HG03039 (cell line): ENCODE data around the gene DYRK1A.

Experiments used
- ATAC-seq: cut with Tn5 transposase; IDR thresholded peaks from one replicate; pipeline ENCODE4 v1.9.1; 2021; ENCODE audit warnings: mild to moderate bottlenecking, moderate library complexity; ENCODE audit not compliant: unreplicated experiment

The DYRK1A gene

DNA sequence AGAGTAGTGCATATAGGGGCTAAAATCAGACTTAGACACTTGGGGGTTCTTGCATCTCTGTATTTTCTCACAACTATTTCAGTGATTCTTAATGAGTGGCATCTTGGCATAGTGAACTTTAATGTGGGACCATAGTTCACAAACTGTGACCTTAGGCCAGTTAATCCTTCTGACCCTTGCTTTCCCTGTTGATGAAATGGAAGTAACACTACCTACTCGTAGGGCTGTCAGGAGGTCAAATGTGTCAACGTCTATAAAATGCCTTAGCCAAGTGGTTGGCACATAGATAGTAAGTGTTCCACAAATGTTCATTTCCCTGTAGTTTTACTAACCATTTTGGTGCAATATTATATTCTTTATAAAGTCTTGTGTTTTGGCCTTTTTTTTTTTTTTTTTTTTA is 49.4 kb downstream of the DYRK1A start:
- no peak for ATAC-seq

DNA sequence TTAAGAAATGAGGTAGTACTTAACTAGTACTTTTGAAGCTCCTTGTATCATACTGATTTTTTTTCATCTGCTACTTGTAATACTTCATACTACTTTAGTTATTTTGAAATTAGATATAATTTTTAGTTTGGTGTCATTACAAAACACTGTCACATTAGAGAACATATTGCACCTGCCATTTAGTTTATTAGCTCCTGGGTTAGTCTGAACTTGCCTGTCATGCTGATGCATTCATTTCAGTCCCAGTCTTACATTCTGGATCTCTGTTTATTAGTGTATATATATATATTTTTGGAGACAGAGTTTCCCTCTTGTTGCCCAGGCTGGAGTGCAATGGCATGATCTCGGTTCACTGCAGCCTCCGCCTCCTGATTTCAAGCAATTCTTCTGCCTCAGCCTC is 50.3 kb downstream of the DYRK1A start:
- no peak for ATAC-seq

DNA sequence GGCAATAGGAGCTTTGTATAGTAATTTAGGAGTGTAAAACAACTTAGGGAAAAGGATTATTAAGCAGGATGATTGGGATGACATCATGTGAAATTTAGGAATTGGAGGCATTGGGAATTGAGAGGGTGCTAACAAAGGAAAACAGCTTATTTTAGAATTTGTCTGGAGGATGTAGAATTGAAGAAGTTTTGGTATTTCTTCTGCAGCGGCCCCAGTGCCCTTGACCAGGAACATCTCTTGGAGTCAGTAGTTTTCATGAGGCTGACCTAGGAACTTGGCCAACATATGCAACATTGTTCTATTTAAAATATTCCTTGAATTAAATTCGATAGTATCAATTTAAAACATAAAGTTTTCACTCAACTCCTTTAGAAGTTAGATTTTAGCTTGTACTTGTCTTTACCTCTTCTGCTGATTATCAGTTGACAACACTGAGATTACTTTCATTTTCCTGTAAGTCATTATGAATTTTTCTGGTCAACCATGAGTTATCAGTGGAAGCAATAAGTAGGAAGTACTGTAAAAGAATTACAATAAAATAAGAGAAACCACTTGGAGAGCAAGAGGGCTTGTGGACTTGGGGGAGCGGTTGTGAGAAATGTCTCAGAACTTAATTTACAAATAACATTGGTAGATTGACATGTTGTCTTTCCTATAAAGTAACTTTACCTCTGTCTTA is 52.8 kb downstream of the DYRK1A start:
- ATAC-seq, result no peak

DNA sequence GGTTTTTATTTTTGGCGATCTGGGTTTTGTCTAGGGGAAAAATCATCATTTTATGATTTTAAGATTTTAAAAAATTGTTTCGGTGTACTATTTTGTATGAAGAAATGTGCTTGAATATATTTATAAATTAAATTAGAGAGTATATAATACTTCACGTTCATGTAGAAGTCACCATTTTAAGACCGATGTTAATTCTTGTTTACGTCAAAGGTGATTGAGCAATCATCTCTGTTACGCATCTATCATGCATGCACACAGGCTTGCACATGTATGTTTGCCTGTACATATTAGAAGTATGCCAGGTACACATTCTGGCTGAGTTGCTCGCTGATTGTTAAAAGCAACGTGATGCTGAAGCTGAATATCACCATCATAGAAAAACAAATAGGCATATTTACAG is 54.7 kb downstream of the DYRK1A start:
- ATAC-seq, result no peak

DNA sequence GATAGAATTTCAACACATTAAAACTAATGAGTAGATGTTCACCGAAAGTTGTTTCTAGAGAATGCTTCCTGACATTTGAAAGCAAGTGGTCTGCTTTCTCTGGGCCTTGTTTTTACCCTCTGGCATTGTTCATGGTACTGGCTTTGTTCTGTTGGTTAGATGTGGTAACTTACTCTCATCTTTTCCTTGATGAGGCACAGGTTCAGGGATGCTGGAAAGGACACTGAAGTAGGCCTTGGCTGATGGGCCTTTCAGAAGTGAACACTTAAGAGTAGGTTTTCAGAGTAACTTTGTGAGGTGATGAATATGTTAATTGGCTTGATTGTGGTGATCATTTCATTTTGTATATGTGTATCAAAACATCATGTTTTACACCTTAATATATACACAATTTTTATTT is 55.8 kb downstream of the DYRK1A start:
- ATAC-seq, result no peak

DNA sequence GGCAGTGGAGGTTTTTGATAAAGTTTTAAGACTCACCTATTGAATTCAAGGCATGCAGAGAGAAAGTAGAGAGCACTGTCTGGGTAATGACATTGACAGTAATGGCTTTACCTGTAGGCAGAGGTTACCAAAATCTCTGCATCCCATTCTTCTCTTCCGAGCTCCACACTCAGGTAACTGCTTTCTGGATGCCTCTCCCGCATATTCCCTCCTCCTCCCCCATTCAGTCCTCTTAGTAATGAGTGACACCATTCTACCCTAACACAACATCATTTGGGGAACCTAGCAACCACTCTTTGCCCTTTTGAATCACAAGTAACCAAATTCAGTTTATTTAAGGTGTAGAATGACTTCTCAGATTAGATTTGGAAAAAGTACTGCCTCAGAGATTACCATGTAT is 56.5 kb downstream of the DYRK1A start:
- ATAC-seq, result no peak

DNA sequence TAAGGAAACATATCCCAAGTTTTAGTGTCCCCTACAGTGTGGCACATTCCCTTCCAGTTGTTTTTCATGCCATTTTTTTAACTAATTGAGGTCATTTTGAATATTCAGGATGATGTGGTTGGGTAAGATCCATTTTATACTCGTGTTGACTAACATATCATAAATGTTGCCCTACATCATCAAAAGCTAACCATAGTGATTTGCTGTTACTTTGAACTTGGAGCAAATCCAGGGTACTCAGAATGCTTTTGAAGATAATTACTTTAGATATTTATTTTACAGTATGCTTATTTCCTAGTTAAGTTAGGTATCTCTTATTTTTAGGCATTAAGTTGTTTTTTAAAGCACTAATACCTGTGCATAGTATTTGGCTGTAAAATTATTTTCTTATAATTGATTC is 57.8 kb downstream of the DYRK1A start:
- ATAC-seq, result no peak

DNA sequence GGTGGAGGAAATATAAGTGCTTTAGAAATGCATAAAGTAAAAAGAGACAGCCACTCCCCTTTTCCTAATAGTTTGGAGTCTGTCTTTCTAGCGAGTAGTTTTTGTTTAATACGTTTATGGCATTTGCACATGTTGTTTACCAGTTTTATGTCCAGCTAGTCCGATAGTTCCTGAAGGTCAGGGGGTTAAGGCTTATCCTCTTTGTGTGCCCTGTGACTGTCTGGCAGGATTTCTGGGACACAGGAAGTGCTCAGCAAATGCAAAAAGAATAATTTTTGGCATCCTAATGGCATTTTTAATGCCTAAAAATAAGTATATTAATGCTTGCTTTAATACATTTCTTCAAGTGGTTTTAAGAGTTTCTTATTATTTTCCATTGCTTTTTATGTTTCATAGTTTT is 58.4 kb downstream of the DYRK1A start:
- ATAC-seq, result no peak

DNA sequence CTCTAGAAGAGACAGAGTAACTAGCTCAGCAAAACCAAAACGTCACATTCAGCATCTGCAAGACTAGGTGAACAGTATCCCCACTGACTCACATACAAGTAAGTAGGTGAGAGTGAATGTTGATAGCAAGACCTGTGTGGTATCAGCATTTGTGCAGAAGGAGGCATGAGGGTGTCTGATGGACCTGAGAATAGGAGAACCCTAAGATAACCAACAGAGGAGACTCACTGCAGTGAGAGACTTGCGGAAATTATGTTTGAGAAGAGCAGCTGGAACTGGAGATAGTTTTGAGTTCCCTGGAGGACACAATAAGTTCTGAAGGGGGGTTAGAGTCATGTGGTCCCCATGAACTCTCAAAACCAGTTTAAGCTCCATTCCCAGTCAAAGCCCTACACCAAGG is 59.1 kb downstream of the DYRK1A start:
- ATAC-seq, result no peak

DNA sequence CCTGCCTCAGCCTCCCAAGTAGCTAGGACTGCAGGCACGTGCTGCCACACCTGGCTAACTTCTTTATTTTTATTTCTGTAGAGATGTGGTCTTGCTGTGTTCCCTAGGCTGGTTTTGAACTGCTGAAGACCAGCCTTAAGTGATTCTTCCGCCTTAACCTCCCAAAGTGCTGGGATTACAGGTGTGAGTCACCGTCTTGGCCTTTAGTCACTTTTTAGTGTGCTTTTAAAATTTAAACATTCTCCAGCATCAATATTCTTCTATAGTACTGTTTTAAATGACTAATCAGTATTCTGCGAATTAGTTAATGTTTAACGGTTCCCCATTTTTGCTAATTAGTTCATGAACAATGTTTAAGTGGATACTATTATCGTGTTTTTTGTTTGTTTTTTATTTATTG is 60.6 kb downstream of the DYRK1A start:
- ATAC-seq, result no peak

DNA sequence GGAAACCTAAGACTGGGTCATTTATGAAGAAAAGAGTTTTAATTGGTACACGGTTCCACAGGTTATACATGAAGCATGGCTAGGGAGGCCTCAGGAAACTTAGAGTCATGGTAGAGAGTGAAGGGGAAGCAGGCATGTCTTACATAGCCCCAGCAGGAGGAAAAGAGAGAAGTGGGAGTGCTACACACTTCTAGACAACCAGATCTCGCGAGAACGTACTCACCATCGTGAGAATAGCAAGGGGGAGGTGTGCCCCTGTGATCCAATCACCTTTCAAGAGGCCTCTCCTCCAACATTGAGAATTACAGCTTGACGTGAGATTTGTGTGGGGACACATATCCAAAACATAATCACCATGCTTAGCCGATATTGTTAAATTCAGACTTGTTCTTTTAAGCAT is 62.8 kb downstream of the DYRK1A start:
- no peak for ATAC-seq

DNA sequence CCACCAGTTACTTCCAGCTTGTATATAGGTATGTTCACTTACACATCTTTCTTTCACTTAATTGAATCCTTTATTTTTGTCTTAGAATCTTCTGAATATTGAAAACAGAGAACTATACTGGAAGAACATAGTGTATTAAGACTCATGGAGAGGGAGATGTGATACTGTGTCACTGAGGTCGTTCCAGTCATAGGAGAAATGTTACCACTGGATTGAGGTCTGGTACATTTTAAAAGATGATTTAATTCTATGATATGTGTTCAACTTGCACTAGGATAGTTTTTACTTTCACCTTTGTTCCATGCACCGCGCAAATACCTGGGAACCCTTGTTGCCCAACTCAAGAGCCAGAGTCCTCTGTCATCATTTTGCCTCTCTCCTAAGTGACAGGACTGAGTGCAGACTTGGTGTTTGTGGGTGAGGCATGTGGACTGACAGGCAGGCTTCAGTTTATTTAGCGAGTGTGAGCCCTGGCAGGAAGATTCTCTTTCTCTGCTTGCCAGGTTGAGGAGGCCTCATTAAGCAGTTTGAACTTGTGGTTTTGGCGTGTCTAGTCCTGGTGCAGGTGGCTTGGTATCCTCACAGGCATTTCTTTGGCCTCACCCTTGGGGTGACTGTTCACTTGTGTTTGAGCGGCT is 63.7 kb downstream of the DYRK1A start:
- ATAC-seq, result no peak

DNA sequence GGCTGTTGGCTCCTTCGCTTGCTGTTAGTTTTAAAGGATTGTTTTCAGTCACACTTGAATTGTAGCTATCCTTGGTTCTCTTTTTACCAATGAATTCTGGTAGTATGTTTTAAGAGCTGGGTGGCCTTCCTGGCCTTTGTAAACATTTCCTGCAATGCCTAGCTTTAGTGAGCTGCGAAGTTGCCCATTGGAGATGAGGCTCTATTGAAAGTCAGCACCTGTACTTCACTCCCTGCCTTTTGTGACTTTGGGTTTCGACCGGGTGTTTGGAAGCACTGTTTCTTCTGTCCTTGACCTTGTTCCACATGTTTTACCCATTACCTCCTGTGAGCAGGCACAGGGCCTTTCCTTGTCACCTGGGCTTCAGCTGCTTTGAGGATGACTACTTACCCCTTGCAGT is 64.7 kb downstream of the DYRK1A start:
- no peak for ATAC-seq

DNA sequence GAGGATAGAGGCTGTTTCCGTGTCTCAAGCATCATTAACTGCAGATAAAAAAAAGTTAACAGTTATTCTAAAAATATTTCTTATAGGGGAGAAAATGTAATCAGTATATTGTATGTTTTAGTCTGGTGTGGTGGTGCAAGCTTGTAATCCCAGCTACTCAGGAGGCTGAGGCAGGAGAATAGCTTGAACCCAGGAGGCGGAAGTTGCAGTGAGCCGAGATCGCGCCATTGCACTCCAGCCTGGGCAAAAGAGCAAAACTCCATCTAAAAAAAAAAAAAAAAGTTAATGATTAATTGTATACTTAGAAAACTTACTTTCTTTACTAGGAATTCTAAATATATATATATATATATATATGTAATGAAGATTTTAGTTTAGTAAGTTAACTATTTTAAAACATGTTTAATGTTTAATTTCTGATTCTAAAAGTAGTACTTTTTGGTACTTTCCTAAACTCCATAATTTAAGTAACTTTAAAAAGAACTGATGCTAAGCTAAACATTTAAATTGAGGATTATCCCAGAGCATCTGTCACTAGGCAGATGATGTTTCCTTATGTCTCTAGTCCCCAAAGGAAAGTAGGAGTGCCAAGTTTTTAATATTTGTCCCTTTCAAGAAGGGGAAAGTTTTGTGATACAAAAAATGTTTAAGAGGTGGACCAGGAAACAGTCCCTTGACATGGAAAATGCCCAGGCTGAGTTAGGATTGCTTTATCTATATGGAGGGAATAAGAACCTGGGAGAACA is 66.3 kb downstream of the DYRK1A start:
- no peak for ATAC-seq

DNA sequence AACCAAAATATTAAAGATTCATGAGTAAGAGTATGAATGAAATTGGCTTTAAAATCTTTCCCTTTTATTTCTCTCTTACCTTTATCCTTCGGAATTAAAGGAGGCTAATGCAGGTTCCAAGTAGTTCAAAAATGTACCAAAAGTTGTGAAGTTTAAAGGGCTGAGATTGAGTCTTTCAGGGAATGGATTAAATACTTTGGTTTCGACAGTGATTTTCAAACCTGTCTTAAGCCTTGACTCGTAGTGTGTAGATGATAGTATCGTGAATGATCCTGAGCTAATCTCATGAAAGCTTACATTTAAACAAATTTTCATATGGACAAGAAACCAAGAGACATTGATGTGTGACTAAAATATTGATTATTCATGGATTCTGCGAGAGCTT is 66.9 kb downstream of the DYRK1A start:
- ATAC-seq, result no peak

DNA sequence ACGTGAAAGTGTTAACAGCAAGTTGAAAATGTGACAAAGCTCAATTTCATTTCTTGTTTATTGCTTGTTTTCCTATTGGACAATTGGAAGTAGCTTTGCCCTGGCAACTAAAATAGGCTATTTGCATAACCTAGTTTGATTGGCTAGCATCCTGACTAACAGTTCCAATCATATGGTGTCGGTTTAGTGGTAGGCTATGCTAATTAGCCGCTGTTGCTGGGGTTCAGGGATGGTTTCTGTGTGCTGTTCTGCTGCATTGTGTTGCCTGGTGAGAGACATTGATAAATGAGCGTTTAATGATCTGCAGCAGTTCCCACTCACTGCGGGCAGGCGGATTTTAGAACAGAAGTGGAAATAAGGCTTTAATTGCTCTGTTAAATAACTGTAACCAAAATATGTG is 68.5 kb downstream of the DYRK1A start:
- no peak for ATAC-seq

DNA sequence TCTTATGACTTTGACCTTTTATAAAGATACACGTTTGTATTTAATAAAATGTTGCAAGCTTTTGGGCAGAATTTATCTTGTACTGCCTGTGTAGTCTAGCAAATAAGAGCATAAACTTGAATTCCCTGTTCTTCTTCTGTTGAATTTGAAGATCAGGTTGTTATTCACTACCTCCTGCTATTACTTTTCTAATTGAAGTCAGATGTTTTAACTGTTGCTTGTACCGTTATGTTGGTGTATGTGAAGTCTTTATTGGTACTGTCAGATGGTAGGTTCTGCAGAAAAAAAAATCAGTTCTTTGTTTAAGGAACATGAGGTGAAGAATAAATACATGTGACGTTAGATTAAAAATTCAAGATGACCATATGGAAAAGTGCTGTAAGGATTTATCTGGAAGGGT is 69.1 kb downstream of the DYRK1A start:
- ATAC-seq, result no peak

DNA sequence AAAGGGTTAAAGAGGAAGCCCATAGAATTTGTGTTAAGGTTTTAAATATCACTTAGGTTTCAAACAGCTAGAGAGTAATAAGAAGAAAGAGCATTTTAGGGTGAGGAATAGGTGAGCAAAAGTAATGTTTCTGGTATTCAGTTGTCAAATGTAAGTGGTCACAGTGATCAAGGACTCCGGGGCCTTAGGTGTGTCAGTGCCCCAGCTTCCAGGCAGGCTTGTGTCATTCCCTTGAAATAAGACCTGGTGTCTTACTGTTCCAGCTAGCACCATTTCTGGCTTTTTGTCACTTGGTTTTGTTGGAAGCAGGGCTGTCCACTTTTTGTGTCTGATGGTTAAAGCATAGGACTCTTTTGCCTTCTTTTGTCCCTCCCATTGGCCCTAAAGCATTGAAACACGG is 69.6 kb downstream of the DYRK1A start:
- ATAC-seq, result no peak

DNA sequence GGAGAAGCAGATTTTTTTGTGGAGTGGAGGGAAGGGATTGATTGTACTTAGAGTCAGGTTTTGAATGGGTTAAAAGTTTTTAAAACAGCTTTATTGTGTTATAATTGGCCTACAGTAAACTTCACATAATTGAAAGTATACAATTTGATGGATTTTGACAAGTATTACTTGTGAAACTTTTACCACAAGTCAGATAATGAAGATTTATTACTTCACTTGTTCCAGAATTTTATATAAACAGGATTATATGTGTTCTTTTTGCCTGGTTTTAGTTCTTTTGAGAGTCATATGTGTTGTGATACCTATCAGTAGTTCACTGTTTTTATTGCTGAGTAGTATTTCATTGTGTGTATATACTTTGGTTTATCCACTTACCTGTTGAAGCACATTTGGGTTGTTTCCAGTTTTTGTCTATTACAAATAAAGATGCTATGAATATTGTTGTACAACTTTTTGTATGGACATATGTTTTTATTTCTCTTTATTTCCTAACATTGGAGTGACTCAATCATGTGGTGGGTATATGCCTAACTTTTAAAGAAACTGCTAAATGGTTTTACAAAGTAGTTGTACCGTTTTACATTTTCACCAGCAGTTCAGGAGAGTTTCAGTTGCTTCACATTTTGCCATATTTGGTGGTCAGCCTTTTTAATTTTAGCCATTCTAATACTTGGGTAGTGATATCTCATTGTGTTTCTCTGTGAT is 71.0 kb downstream of the DYRK1A start:
- no peak for ATAC-seq

DNA sequence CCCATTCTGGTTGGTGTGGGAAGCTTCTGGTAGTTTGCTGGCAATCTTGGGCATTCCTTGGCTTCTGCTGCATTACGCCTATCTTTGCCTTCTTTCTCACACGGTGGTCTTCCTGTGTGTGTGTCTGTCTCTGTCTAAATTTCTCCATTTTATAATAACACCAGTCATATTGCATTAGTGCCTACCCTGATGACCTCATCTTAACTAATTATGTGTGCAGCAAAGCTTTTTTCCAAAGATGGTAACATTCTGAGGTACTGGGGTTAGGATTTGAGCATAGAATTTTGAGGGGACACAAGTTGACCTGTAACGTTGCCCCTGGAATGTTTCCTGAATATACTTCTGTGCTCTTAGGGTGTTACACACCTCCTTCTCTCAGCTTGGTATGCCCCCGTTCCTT is 77.1 kb downstream of the DYRK1A start:
- no peak for ATAC-seq

DNA sequence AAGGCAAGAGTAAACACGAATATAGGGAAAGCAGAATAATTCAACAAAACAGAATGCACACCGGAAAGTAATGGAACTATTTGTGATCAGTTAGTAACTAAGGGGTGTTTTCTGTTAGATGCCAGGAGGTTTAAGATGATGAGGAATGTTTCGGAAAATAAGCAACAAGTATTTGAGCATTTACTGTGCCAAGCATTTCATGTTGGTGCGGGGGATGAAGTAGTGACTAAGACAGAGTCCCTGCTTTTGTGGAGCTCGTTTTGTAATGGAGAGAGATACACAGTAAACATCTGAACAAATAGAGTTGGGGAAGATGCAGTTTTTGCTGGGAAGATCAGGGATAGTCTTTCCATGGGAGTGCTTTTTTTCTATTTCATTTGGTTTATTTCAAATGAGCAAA is 78.7 kb downstream of the DYRK1A start:
- no peak for ATAC-seq

DNA sequence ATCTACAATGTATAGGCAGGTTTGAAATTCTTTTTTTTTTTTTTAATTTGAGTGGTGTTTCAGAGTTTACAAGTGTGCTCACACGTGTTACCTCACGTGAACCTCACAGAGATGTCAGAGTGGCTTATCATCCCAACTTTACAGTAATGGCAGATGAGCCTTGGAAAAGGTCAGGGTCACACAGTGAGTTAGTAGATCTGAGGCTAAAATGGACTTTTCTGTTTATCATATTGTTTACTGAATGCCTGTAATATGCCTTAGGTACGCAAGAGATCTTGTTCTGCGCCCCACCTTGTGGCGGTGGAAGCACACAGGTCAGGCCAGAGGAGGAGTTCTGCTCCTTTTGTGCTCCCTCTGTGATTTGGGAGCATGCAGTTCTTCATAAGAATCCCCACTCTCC is 80.0 kb downstream of the DYRK1A start:
- ATAC-seq, result no peak
